Mesendoderm (in vitro differentiated cells): ENCODE results near the gene RTP1.

Source experiments
- DNase-seq: peaks from one replicate; pipeline ENCODE4 v3.0.0; 2013
- H2AK5ac ChIP-seq: 2 replicates; pipeline ENCODE4 v1.6.1; 2013; ENCODE audit warnings: low read length, inconsistent platforms
- H2BK120ac ChIP-seq: 2 replicates; pipeline ENCODE4 v1.6.1; 2013; ENCODE audit warnings: low read depth, mild to moderate bottlenecking, low read length, moderate library complexity, mixed read lengths
- H2BK15ac ChIP-seq: replicated peaks from 2 replicates; pipeline ENCODE4 v1.6.1; 2013; ENCODE audit warnings: low read depth, mild to moderate bottlenecking, moderate library complexity
- H2BK5ac ChIP-seq: 2 replicates; pipeline ENCODE4 v1.6.1; 2013; ENCODE audit warnings: low read length, inconsistent platforms
- H3K18ac ChIP-seq: 2 replicates; pipeline ENCODE4 v1.6.1; 2013; ENCODE audit warnings: mild to moderate bottlenecking, low read length, mixed read lengths
- H3K23ac ChIP-seq: one replicate; pipeline ENCODE4 v1.6.1; 2013; ENCODE audit warnings: low read length
- H3K27ac ChIP-seq: 2 replicates; pipeline ENCODE4 v1.5.1; 2013; ENCODE audit warnings: low read depth, mild to moderate bottlenecking, inconsistent platforms, low read length, moderate library complexity
- H3K27me3 ChIP-seq: 2 replicates; pipeline ENCODE4 v1.6.1; 2013; ENCODE audit warnings: low read length, control low read depth, mild to moderate bottlenecking, inconsistent platforms; ENCODE audit not compliant: insufficient read depth, poor library complexity
- H3K36me3 ChIP-seq: 2 replicates; pipeline ENCODE4 v1.6.1; 2013; ENCODE audit warnings: low read length, inconsistent platforms; ENCODE audit not compliant: control insufficient read depth, insufficient read depth
- H3K4ac ChIP-seq: one replicate; pipeline ENCODE4 v1.6.1; 2013; ENCODE audit warnings: low read depth, mild to moderate bottlenecking, low read length, moderate library complexity
- H3K4me1 ChIP-seq: 2 replicates; pipeline ENCODE4 v1.6.1; 2013; ENCODE audit warnings: low read depth, low read length, inconsistent platforms; ENCODE audit not compliant: control insufficient read depth
- H3K4me2 ChIP-seq: 2 replicates; pipeline ENCODE4 v1.6.1; 2013; ENCODE audit warnings: low read length
- H3K4me3 ChIP-seq: 2 replicates; pipeline ENCODE4 v1.5.1; 2013; ENCODE audit warnings: mild to moderate bottlenecking, low read length
- H3K56ac ChIP-seq: one replicate; pipeline ENCODE4 v1.6.1; 2013; ENCODE audit warnings: low read length
- H3K79me1 ChIP-seq: 2 replicates; pipeline ENCODE4 v1.6.1; 2013; ENCODE audit warnings: low read length, inconsistent platforms
- H3K79me2 ChIP-seq: 2 replicates; pipeline ENCODE4 v1.6.1; 2013; ENCODE audit warnings: mild to moderate bottlenecking, low read length; ENCODE audit not compliant: control insufficient read depth, insufficient read depth
- H3K9ac ChIP-seq: 2 replicates; pipeline ENCODE4 v1.6.1; 2013; ENCODE audit warnings: low read length, inconsistent platforms
- H4K5ac ChIP-seq: one replicate; pipeline ENCODE4 v1.6.1; 2013; ENCODE audit warnings: low read length
- H4K8ac ChIP-seq: one replicate; pipeline ENCODE4 v1.6.1; 2013; ENCODE audit warnings: low read depth, mild to moderate bottlenecking, control low read depth, low read length, moderate library complexity
- WGBS: extraction: QIAGEN DNeasy Blood & Tissue Kit; methylation state at CpG from one replicate; pipeline ENCODE4 v1.1.7; 2013; ENCODE audit warnings: low lambda C conversion rate, missing lambda C conversion rate; ENCODE audit not compliant: insufficient coverage; ENCODE audit errors: extremely low coverage; 5-methylcytosine and 5-hydroxymethylcytosine counted together

The RTP1 gene

DNA sequence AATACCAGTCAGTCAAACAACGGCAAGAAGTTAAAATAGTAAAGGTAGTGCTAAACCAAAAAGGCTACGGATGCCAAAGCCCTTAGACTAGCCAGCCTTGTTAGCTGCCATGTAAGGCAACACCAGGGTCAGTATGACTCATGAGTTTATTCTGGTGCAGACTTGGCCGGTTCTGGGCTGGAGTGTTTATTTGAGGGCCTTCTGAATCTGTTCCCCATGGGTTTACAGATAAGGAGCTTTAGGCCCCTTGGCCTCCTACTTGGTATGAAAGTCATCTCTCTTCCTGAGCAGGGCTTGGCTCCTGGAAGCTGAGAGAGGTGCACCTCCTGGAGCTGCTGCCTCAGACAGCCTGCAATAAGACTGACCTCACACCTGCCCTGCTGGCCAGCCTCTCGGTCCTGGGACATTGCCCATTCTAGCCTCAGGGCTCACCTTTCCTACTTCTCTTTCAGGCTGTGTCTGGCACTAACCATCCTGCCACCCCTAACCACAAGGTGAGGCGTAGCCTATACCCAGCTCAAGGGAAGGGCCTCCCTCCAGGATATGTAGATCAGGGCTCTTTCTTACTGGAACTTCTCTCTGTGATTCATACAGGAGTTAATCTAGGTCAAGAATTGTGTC lies 10.4 kb upstream of the RTP1 start:
- Histone ChIP-seq H3K4ac (no peak overlapping the region), H3K4me1 (peaks cover 7% of the 10 kb centered on the region), H2BK120ac (no peak overlapping the region), H3K27me3 (no peaks in the 10 kb centered on the region), H4K5ac (no peak overlapping the region), H3K23ac (no peak overlapping the region), H3K27ac (peak overlapping the region; percentile 49), H2BK15ac (no peak overlapping the region), H3K36me3 (no peaks in the 10 kb centered on the region), H3K4me2 (no peak overlapping the region), H3K79me1 (no peaks in the 10 kb centered on the region), H3K9ac (no peak overlapping the region), H2BK5ac (no peak overlapping the region), H3K4me3 (no peak overlapping the region), H2AK5ac (no peak overlapping the region), H3K56ac (no peak overlapping the region), H3K79me2 (no peaks in the 10 kb centered on the region), H4K8ac (no peak overlapping the region), H3K18ac (no peak overlapping the region)
- DNase-seq = peak; percentile 71
- WGBS = no CpG with 5 or more reads among the region's 5 CpGs

DNA sequence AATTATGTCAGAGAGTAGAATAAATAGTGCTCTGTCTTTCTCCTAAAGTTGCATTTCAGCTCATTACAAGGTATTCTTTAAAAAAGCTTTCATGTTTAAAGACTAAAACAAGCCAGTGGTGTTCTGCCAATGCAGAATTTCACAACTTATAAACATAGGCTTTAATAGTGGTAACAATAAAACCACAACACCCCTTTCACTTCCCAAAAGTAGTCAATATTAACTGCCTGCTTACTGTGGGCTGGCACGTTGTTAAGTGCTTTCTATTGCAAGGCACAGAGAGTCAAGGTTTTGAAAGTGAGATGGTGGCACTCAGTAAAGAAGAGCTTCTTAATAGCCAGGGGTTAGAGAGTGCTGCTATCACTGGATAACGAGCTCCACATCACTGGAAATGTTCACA lies 8.4 kb upstream of the RTP1 start:
- H3K79me2 ChIP-seq = no peaks in the 10 kb centered on the region
- H3K36me3 ChIP-seq = no peaks in the 10 kb centered on the region

GRCh38 chr3:187191271-187191670 lies 6.0 kb upstream of the RTP1 start:
- peaks cover 7% of the 10 kb centered on the region for H3K4me1 ChIP-seq
- H4K8ac ChIP-seq = no peak overlapping the region
- no peaks in the 10 kb centered on the region for H3K36me3 ChIP-seq
- DNase-seq = no peak
- no peak overlapping the region for H3K4me3 ChIP-seq
- H3K56ac ChIP-seq = no peak overlapping the region
- no peak overlapping the region for H3K23ac ChIP-seq
- no peak overlapping the region for H3K4ac ChIP-seq
- H3K27me3 ChIP-seq = no peaks in the 10 kb centered on the region
- no peaks in the 10 kb centered on the region for H3K79me2 ChIP-seq
- no peak overlapping the region for H3K4me2 ChIP-seq
- no peak overlapping the region for H2BK5ac ChIP-seq
- H2AK5ac ChIP-seq = no peak overlapping the region
- no peaks in the 10 kb centered on the region for H3K79me1 ChIP-seq
- H3K9ac ChIP-seq = no peak overlapping the region
- H3K18ac ChIP-seq = no peak overlapping the region
- no peak overlapping the region for H4K5ac ChIP-seq
- no peak overlapping the region for H2BK15ac ChIP-seq
- WGBS = no CpG with 5 or more reads among the region's 1 CpG
- no peak overlapping the region for H2BK120ac ChIP-seq
- no peak overlapping the region for H3K27ac ChIP-seq

More for the DNA sequence above, 8.4 kb upstream of the RTP1 start:
- H3K18ac ChIP-seq = no peak overlapping the region
- no peaks in the 10 kb centered on the region for H3K79me1 ChIP-seq
- no peak overlapping the region for H2BK120ac ChIP-seq
- H3K4me1 ChIP-seq = peaks cover 7% of the 10 kb centered on the region
- no peak overlapping the region for H2BK5ac ChIP-seq
- no peak overlapping the region for H3K4ac ChIP-seq
- no peak overlapping the region for H3K4me3 ChIP-seq
- H2BK15ac ChIP-seq = no peak overlapping the region
- no peak overlapping the region for H3K9ac ChIP-seq
- no peaks in the 10 kb centered on the region for H3K27me3 ChIP-seq
- no peak for DNase-seq
- H4K5ac ChIP-seq = no peak overlapping the region
- no peak overlapping the region for H2AK5ac ChIP-seq
- H3K4me2 ChIP-seq = no peak overlapping the region
- WGBS = no CpG with 5 or more reads among the region's 2 CpGs
- H4K8ac ChIP-seq = no peak overlapping the region
- H3K23ac ChIP-seq = no peak overlapping the region
- no peak overlapping the region for H3K56ac ChIP-seq
- H3K27ac ChIP-seq = no peak overlapping the region

- no peak overlapping the region for H3K18ac ChIP-seq
- no peak overlapping the region for H2AK5ac ChIP-seq
- no peak overlapping the region for H3K4me2 ChIP-seq
- H4K5ac ChIP-seq = no peak overlapping the region
- no peaks in the 10 kb centered on the region for H3K79me1 ChIP-seq
- H3K4ac ChIP-seq = no peak overlapping the region
- H3K27ac ChIP-seq = no peak overlapping the region
- no peaks in the 10 kb centered on the region for H3K79me2 ChIP-seq
- no peak overlapping the region for H3K56ac ChIP-seq
- no peak overlapping the region for H2BK120ac ChIP-seq
- H3K4me1 ChIP-seq = no peaks in the 10 kb centered on the region
- no peak overlapping the region for H2BK5ac ChIP-seq
- H4K8ac ChIP-seq = no peak overlapping the region
- DNase-seq = no peak
- H3K36me3 ChIP-seq = no peaks in the 10 kb centered on the region
- no peaks in the 10 kb centered on the region for H3K27me3 ChIP-seq
- no peak overlapping the region for H3K4me3 ChIP-seq
- H2BK15ac ChIP-seq = no peak overlapping the region
- H3K23ac ChIP-seq = no peak overlapping the region
- H3K9ac ChIP-seq = no peak overlapping the region
These were observed 4.1 kb upstream of the RTP1 start for GRCh38 chr3:187193181-187193580.

- Histone ChIP-seq H3K79me1 (no peaks in the 10 kb centered on the region), H3K56ac (no peak overlapping the region), H2BK5ac (no peak overlapping the region), H3K4me3 (no peak overlapping the region), H3K27ac (no peak overlapping the region), H3K27me3 (no peaks in the 10 kb centered on the region), H3K23ac (no peak overlapping the region), H3K36me3 (no peaks in the 10 kb centered on the region), H3K79me2 (no peaks in the 10 kb centered on the region), H3K4me1 (no peaks in the 10 kb centered on the region), H3K4me2 (no peak overlapping the region), H4K5ac (no peak overlapping the region), H2AK5ac (no peak overlapping the region), H2BK15ac (no peak overlapping the region), H2BK120ac (no peak overlapping the region), H3K9ac (no peak overlapping the region), H4K8ac (no peak overlapping the region), H3K4ac (no peak overlapping the region), H3K18ac (no peak overlapping the region)
- no peak for DNase-seq
- no CpG with 5 or more reads among the region's 7 CpGs for WGBS
These were observed 532 bp upstream of the RTP1 start for GRCh38 chr3:187196573-187197334.

DNA sequence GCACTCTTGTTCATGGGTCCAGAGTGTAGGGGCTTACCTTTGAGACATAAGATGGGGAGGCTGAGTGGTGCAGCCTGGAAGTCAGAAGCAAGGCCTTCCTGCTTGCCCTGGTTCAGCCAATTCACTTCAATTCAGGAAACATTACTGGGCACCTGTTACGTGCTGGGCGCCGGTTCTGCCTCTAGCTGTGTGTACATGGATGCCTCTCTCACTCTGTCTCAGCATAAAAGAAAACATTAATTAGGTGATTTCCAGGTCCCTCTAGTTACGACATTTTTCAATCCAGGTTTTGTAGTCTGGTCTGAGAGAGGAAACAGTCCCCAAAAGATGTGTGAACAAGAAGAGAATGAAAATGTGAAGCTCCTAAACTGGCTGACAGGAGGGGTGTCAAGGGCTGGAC lies 1.2 kb downstream of the RTP1 start:
- no peak overlapping the region for H4K5ac ChIP-seq
- no peak overlapping the region for H3K4me2 ChIP-seq
- H2BK120ac ChIP-seq = no peak overlapping the region
- H3K23ac ChIP-seq = no peak overlapping the region
- no peak for DNase-seq
- no peak overlapping the region for H2AK5ac ChIP-seq
- H3K56ac ChIP-seq = no peak overlapping the region
- no peak overlapping the region for H4K8ac ChIP-seq
- WGBS = no CpG with 5 or more reads among the region's 4 CpGs
- H3K4ac ChIP-seq = no peak overlapping the region
- H3K9ac ChIP-seq = no peak overlapping the region
- H3K36me3 ChIP-seq = no peaks in the 10 kb centered on the region
- no peak overlapping the region for H2BK5ac ChIP-seq
- H3K27me3 ChIP-seq = no peaks in the 10 kb centered on the region
- no peak overlapping the region for H3K4me3 ChIP-seq
- no peak overlapping the region for H3K18ac ChIP-seq
- no peaks in the 10 kb centered on the region for H3K79me1 ChIP-seq
- H3K79me2 ChIP-seq = no peaks in the 10 kb centered on the region
- no peaks in the 10 kb centered on the region for H3K4me1 ChIP-seq
- no peak overlapping the region for H2BK15ac ChIP-seq
- H3K27ac ChIP-seq = no peak overlapping the region
